CD14-positive monocyte (primary cell): ENCODE measurements around the gene EEFSEC. TPM values are rescaled to one million over a fixed set of nuclear protein-coding genes. Genes with fewer than 3 reads are reported as not detected.
"Not testable (repeated sequence)": the region's sequence is repeated elsewhere in the genome, so short reads cannot be mapped to it uniquely, and the experiment has no call there.

Source experiments
- DNase-seq, 3 donors: peaks; one replicate each; pipeline ENCODE4 v3.0.0-alpha.2; 2011 to 2022
- H2AFZ ChIP-seq: 2 replicates; pipeline ENCODE4 v1.6.0; 2012; ENCODE audit warnings: mild to moderate bottlenecking, low read depth, low read length, inconsistent platforms; ENCODE audit not compliant: insufficient read depth, poor library complexity, severe bottlenecking
- H3K27ac ChIP-seq, 2 donors: 1 replicate in 1 of 2; 2 replicates in 1 of 2; pipeline ENCODE4 v1.5.1; 2012 to 2013; ENCODE audit warnings: low read length in 2 of 2, control low read depth in 1 of 2, inconsistent platforms in 1 of 2, low read depth in 1 of 2, mild to moderate bottlenecking in 1 of 2
- H3K27me3 ChIP-seq, 2 donors: one replicate each; pipeline versions ENCODE4 v1.6.0 to v1.6.1; 2011 to 2013; ENCODE audit warnings: low read length in 2 of 2; ENCODE audit not compliant: control insufficient read depth in 2 of 2, insufficient read depth in 2 of 2
- H3K36me3 ChIP-seq, 2 donors: replicated peaks in 1 of 2; 1 replicate in 1 of 2; 2 replicates in 1 of 2; pipeline versions ENCODE4 v1.5.1 to v1.6.1; 2012 to 2013; ENCODE audit warnings: low read length in 2 of 2, control low read depth in 1 of 2, inconsistent platforms in 1 of 2, mild to moderate bottlenecking in 1 of 2; ENCODE audit not compliant: insufficient read depth in 2 of 2, control insufficient read depth in 1 of 2
- H3K4me1 ChIP-seq, 2 donors: 1 replicate in 1 of 2; 2 replicates in 1 of 2; pipeline versions ENCODE4 v1.5.1 to v1.6.1; 2012 to 2013; ENCODE audit warnings: low read length in 2 of 2, control low read depth in 1 of 2, inconsistent platforms in 1 of 2, mild to moderate bottlenecking in 1 of 2, moderate library complexity in 1 of 2; ENCODE audit not compliant: insufficient read depth in 2 of 2, control insufficient read depth in 1 of 2
- H3K4me2 ChIP-seq: replicated peaks from 2 replicates; pipeline ENCODE3; 2012; ENCODE audit warnings: low read length, moderate library complexity, mild to moderate bottlenecking; ENCODE audit not compliant: poor library complexity, severe bottlenecking; ENCODE audit errors: extremely low read depth
- H3K4me3 ChIP-seq, 3 experiments: fragments of 200-600 bp in 1 of 3; sonication (generic) in 1 of 3; replicated peaks in 1 of 3; 1 replicate in 2 of 3; 2 replicates in 1 of 3; pipeline ENCODE4 v1.5.1; 2011 to 2013; ENCODE audit warnings: low read length in 3 of 3, mild to moderate bottlenecking in 3 of 3, control low read depth in 2 of 3, low read depth in 2 of 3, inconsistent platforms in 1 of 3, moderate library complexity in 1 of 3
- H3K79me2 ChIP-seq: 2 replicates; pipeline ENCODE4 v1.6.0; 2012; ENCODE audit warnings: mild to moderate bottlenecking, control low read depth, inconsistent platforms, low read length, moderate library complexity; ENCODE audit not compliant: insufficient read depth
- H3K9ac ChIP-seq: 2 replicates; pipeline ENCODE4 v1.6.0; 2017; ENCODE audit warnings: low read length, mild to moderate bottlenecking; ENCODE audit not compliant: insufficient read depth, poor library complexity, severe bottlenecking
- H3K9me3 ChIP-seq, 2 donors: replicated peaks in 1 of 2; 1 replicate in 1 of 2; 2 replicates in 1 of 2; pipeline versions ENCODE4 v1.5.1 to v1.6.1; 2012 to 2013; ENCODE audit warnings: low read length in 2 of 2, control low read depth in 1 of 2; ENCODE audit not compliant: control insufficient read depth in 1 of 2, insufficient read depth in 1 of 2
- H4K20me1 ChIP-seq: 2 replicates; pipeline ENCODE4 v1.6.0; 2012; ENCODE audit warnings: mild to moderate bottlenecking, low read length, control low read depth, moderate library complexity; ENCODE audit not compliant: insufficient read depth
- H3K27ac Mint-ChIP-seq, 7 donors: one replicate each; pipeline ENCODE4 v1.8.0; 2020; ENCODE audit warnings: mild to moderate bottlenecking in 7 of 7, mixed read lengths in 7 of 7, moderate library complexity in 6 of 7, inconsistent platforms in 2 of 7
- H3K27me3 Mint-ChIP-seq, 3 donors: one replicate each; pipeline ENCODE4 v1.8.0; 2021 to 2022; ENCODE audit warnings: low read depth in 3 of 3, mild to moderate bottlenecking in 3 of 3, mixed read lengths in 3 of 3, moderate library complexity in 3 of 3, inconsistent platforms in 1 of 3
- H3K36me3 Mint-ChIP-seq, 2 donors: one replicate each; pipeline ENCODE4 v1.8.0; 2020; ENCODE audit warnings: mixed read lengths in 2 of 2, inconsistent platforms in 1 of 2, mild to moderate bottlenecking in 1 of 2
- H3K4me1 Mint-ChIP-seq: one replicate; pipeline ENCODE4 v1.8.0; 2020; ENCODE audit warnings: mild to moderate bottlenecking, mixed read lengths
- H3K4me3 Mint-ChIP-seq, 2 donors: one replicate each; pipeline ENCODE4 v1.8.0; 2020; ENCODE audit warnings: mild to moderate bottlenecking in 2 of 2, mixed read lengths in 2 of 2, moderate library complexity in 1 of 2
- H3K9me3 Mint-ChIP-seq, 7 donors: one replicate each; pipeline ENCODE4 v1.8.0; 2020 to 2022; ENCODE audit warnings: mixed read lengths in 7 of 7, mild to moderate bottlenecking in 6 of 7, moderate library complexity in 6 of 7, inconsistent platforms in 2 of 7
- WGBS: methylation state at CpG from one replicate; pipeline ENCODE4 v1.1.5; 2013; ENCODE audit warnings: missing lambda C conversion rate; ENCODE audit not compliant: insufficient coverage; 5-methylcytosine and 5-hydroxymethylcytosine counted together
- intact Hi-C, 2 donors: fragments of 100-400 bp; cut with micrococcal nuclease; formaldehyde crosslinking; loops; one replicate each; pipeline versions ENCODE4 v1.15.0 to v1.15.1; 2023
- polyA plus RNA-seq, 3 donors: library from polyadenylated mRNA; depleted of rRNA in 1 of 3; unstranded in 2 of 3; stranded (reverse) in 1 of 3; fragments of 300-500 nt in 2 of 3; fragments of >200 nt in 1 of 3; fragmentation: Illumina TruSeq in 2 of 3; gene quantifications; 1 replicate in 2 of 3; 2 replicates in 1 of 3; pipeline ENCODE4 v1.2.3, GENCODE V29; 2012 to 2021
- TF ChIP-seq, protein P1 (sequence below): fragments of 200-600 bp; IDR thresholded peaks from one replicate; pipeline ENCODE4 v1.8.0; 2022; ENCODE audit warnings: antibody characterized with exemption, mild to moderate bottlenecking

EEFSEC gene
- polyA plus RNA-seq, 3 donors, result 13.3 to 14.9 (median 14.9) TPM

GRCh38 chr3:128152419-128153155, 694 bp upstream of the EEFSEC start:
- H3K4me2 ChIP-seq, result peak overlapping the region; percentile 86
- intact Hi-C loops, result loop anchor here in 1 of 2 donors (2.0 kb wide), 1 partner anchor 30 kb away; the partner anchor contains the start of gene RUVBL1
- H3K4me1 ChIP-seq, result peaks cover 31 to 34% of the 10 kb centered on the region in 2 donors
- Mint-ChIP-seq H3K4me3 (peak overlapping the region; percentile 90 to 92), H3K9me3 (peaks cover 0 to 7% (median 2%) of the 10 kb centered on the region in 7 donors), H3K27ac (peak overlapping the region; percentile 76 to 93 (median 91)), H3K27me3 (peaks cover 0 to 5% (median 2%) of the 10 kb centered on the region in 3 donors), H3K36me3 (peaks cover 9 to 10% of the 10 kb centered on the region in 2 donors), H3K4me1 (peaks cover 33% of the 10 kb centered on the region)
- H3K79me2 ChIP-seq, result peaks cover 19% of the 10 kb centered on the region
- H3K9ac ChIP-seq, result peak overlapping the region; percentile 84
- peak overlapping the region; percentile 92 for H2AFZ ChIP-seq
- peak overlapping the region; percentile 57 to 81 for H3K27ac ChIP-seq
- WGBS, result 96% methylated on average over 4 of the region's 29 CpGs
- DNase-seq, result peak in 2 of 3 donors; percentile 46 to 49
- H3K27me3 ChIP-seq, result no peaks in the 10 kb centered on the region
- H3K9me3 ChIP-seq, result no peaks in the 10 kb centered on the region
- H3K36me3 ChIP-seq, result peaks cover 4 to 14% of the 10 kb centered on the region in 2 donors
- TF ChIP-seq, protein P1, sequence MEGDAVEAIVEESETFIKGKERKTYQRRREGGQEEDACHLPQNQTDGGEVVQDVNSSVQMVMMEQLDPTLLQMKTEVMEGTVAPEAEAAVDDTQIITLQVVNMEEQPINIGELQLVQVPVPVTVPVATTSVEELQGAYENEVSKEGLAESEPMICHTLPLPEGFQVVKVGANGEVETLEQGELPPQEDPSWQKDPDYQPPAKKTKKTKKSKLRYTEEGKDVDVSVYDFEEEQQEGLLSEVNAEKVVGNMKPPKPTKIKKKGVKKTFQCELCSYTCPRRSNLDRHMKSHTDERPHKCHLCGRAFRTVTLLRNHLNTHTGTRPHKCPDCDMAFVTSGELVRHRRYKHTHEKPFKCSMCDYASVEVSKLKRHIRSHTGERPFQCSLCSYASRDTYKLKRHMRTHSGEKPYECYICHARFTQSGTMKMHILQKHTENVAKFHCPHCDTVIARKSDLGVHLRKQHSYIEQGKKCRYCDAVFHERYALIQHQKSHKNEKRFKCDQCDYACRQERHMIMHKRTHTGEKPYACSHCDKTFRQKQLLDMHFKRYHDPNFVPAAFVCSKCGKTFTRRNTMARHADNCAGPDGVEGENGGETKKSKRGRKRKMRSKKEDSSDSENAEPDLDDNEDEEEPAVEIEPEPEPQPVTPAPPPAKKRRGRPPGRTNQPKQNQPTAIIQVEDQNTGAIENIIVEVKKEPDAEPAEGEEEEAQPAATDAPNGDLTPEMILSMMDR, result no peak
- H4K20me1 ChIP-seq, result no peaks in the 10 kb centered on the region
- peak overlapping the region; percentile 54 to 91 (median 88) for H3K4me3 ChIP-seq

DNA sequence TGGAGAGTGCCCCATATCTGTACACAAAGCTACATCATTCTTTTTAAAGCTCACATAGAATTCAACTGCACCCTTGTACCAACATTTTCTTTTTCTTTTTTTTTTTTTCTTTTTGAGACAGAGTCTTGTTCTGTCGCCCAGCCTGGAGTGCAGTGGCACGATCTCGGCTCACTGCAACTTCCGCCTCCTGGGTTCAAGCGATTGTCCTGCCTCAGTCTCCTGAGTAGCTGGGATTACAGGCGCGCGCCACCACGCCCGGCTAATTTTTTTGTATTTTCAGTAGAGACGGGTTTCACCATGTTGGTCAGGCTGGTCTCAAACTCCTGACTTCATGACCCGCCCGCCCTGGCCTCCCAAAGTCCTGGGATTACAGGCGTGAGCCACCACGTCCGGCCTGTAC, 1.1 kb downstream of the EEFSEC start:
- Histone ChIP-seq H2AFZ (peak overlapping the region; percentile 92), H3K27ac (peak overlapping the region in 1 of 2 donors; percentile 81), H3K4me1 (peaks cover 31 to 34% of the 10 kb centered on the region in 2 donors), H3K4me3 (peak overlapping the region; percentile 54 to 91 (median 88)), H3K9ac (peak overlapping the region; percentile 84), H3K4me2 (peak overlapping the region; percentile 86), H3K79me2 (peaks cover 21% of the 10 kb centered on the region), H3K36me3 (peaks cover 4 to 32% of the 10 kb centered on the region in 2 donors)
- H3K27me3 Mint-ChIP-seq, H3K27me3 ChIP-seq, H4K20me1 ChIP-seq, H3K9me3 Mint-ChIP-seq, H3K9me3 ChIP-seq, DNase-seq, intact Hi-C loops: not testable (repeated sequence)
- H3K4me1 Mint-ChIP-seq, result peaks cover 33% of the 10 kb centered on the region
- peak overlapping the region in 6 of 7 donors; percentile 7 to 88 (median 70) for H3K27ac Mint-ChIP-seq
- WGBS, result 98% methylated on average over 8 of the region's 16 CpGs
- peak overlapping the region; percentile 90 to 92 for H3K4me3 Mint-ChIP-seq
- peaks cover 21 to 25% of the 10 kb centered on the region in 2 donors for H3K36me3 Mint-ChIP-seq
